GM18498 (cell line): Measurements from ENCODE around the gene NATD1.

ENCODE experiments used
- ATAC-seq: cut with Tn5 transposase; IDR thresholded peaks from one replicate; pipeline ENCODE4 v1.9.1; 2021; ENCODE audit warnings: mild to moderate bottlenecking, moderate library complexity; ENCODE audit not compliant: unreplicated experiment

The NATD1 gene

DNA sequence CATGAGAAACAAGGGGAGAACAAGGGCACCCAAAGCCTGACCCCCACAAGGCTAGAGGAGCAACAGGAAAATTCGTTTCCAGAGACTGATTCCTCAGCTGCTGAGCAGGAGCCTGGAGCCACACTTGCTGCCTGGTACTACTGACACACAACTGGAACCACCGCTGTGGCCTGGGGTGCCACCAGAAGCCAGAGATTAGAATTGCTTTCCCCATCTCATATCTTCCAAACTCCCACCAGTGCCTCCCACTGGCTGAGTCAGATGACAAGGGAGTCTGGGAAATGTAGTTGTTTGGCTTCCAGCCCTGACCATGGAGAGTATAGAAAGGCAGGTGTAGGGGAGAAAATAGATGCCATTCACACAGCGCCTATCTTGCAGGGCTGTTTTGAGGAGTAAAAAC, 35.1 kb downstream of the NATD1 start:
- no peak for ATAC-seq

DNA sequence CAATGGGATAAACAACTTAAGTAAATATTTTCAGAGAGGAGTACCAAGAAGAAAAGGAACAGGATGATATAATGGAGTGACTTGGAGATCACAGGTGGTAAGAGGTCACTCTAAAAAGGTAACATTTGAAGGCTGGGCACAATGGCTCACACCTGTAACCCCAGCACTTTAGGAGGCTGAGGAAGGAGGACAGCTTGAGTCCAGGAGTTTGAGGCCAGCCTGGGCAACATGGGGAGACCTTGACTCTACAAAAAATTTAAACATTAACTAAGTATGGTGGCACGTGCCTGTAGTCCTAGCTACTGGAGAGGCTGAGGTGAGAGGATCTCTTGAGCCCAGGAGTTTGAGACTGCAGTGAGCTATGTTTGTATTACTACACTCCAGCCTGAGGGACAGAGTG, 35.9 kb downstream of the NATD1 start:
- no peak for ATAC-seq

DNA sequence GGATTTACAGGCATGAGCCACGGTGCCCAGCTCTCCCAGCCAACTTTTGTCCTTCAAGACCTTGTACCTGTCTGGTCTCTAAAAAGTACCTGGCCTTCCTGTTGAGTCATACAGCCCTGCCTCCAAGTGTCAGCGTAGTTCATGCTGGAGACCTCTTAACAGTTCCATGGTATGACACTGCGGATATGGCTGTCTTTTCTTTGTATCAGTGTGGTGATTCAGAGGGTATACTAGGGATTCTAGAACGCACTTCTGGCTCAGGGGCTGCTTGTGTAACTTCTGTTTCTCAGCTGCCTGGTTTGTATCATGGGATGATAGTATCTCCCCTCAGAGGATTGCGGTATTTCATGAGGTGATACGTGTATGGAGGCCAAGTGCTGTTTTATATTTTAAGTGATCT, 37.3 kb downstream of the NATD1 start:
- no peak for ATAC-seq

DNA sequence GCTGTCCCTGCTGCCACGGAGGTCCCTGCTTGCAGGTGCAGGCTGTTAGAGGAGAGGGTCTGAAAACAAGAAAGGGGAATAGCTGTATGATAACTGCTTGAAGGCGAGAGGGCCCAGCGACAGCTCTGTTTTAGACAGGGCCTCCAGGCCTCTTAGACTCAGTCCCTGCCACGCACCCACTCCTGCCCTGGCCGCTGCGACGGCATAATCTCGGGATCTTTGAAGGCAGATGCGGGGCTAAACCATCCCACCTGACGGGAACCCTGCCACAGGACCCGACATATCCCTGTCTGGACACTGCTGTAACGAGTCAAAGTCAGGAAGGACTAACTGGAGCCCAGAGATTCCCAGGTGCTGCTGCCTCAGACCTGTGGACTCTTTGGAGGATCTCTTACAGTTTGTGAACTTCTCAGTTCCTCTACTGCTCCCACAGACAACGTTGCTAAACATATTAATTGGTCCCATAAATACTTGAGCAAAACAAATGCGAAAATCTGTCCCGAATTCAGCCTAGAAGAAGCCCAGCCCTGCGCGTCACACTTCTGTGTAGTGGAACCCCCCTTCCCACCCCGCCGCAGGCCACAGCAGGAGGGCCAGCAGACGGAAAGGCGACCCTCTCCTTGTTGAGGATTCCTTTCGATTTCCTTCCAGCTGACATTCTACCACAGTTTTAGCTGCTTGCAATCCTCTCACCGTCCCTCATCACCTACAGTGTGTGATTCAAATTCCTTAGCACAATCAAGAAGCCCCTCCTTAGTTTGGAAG, 38.3 kb downstream of the NATD1 start:
- peak; percentile 21 for ATAC-seq

DNA sequence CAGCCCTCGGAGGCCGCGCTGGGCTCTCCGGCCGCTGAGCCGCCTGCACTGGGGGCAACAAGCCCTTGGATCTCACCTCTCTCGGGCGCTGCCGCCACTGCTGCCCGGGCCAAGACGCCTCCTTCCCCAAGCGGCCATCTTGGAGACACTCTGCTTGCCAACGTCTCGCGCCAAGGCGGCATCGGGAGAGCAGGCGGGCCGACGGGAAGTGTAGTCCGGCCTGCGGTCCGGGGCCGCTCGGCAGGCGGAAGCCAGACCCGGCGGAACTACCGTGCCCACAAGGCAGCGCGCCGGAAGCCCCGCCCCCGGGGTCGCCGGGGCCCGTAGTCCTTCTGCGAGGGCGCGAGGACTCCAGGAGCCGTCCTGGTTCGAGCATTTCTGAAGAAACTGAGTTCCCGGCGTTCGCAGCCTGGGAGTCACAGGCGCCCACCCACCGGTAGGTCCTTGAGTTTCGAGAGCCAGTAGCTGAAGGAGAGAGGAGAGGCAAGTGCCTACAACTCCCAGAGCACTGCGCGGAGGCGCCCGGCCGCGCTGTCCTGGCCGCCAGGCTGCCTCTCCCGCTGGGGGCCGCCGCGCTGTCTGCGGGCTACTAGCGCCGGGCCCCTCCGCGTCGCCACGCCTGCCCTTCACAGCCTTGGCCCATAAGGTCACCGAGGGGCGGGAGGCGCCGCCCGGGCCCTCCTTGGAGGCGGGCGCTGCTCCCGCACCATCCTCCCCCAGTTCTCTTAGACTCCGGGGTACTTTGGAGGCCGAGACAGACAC, 39.0 kb downstream of the NATD1 start, which contains the start of gene TMEM11:
TMEM11 (minus strand) TSS at position 147 of the 762 bp plus-strand sequence; CDS start at position 138, 9 bp downstream.
- ATAC-seq = peak; percentile 88

DNA sequence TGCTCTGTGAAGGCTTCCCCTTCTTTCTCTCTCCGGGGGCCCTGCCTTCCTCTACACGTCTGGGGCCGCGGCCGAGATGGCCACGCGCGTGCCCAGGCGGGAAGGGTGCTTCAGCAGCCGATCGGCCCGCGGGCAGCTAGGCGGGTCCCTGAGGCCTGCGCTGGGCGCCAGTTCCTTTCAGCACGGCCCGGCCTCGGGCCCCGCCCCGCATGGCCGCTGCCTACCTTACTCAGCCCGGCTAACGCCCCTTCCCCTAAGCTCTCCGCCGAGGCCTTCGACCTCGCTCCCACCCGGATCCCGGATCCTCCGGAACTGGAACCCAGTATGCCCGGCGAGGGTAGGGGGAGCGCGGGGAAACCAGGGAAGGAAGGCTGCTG, 39.6 kb downstream of the NATD1 start:
- peak; percentile 21 for ATAC-seq

GRCh38 chr17:21212826-21213637, 40.2 kb downstream of the NATD1 start:
- ATAC-seq = no peak

GRCh38 chr17:21211825-21212479, 41.3 kb downstream of the NATD1 start:
- no peak for ATAC-seq

DNA sequence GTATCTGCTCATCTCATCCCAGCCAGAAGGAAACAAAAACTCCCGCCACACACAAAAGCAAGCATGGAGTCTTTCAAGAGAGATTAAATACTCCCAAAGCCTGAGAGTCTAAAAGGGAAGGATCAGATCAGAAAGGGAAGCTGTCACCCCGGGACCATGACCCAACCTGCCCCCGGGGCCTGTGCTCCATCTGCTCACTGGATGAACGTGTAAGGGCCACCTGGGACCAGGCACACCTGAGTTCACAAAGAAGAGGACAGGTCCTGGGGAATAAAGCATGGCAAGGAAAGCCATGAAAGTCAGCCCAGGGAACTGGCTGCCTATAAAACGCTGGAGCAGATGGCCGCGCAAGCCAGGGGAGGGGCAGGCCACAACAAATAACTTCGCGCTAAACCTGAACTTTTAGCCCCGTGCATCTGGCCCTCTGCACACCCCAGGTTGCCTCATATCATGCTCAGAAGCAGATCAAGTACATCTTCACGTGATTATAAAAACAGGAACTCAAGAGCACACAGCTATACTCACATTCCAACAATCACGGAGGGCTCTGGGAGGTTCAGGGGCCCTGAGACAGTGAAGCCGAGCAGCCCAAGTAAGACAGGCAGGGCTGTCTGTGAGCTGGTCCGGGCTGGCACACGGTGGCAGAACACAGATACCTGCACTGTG, 42.7 kb downstream of the NATD1 start:
- ATAC-seq = no peak

DNA sequence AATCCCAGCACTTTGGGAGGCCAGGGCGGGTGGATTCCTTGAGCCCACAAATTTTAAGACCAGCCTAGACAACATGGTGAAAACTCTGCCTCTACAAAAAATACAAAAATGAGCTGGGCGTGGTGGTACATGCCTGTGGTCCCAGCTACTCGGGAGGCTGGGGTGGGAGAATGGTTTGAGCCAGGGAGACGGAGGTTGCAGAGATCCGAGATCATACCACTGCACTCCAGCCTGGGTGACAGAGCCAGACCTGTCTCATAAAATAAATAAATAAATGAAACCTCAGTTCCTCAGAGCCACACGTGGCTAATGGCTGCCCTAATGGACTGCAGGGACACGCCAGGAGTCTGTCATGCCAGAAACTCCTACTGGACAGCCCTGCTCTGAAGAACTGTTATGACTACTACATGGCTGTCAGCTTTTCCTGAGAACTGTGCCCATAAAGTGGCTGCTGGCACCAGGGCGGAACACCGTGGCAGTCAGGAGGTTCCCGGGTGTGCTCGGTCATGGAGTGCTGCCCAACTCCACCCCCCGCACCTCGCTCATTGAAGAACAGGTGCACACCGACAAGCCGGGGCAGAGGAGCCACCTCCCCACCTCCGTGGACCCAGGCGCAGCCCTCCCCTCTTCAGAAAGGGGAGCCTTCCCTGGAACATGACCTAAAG, 43.6 kb downstream of the NATD1 start:
- ATAC-seq = no peak

- no peak for ATAC-seq
Observed at GRCh38 chr17:21208352-21208751, 44.9 kb downstream of the NATD1 start.

GRCh38 chr17:21204935-21205334, 48.3 kb downstream of the NATD1 start:
- no peak for ATAC-seq

GRCh38 chr17:21202512-21202911, 50.7 kb downstream of the NATD1 start:
- ATAC-seq = no peak

GRCh38 chr17:21201874-21202273, 51.3 kb downstream of the NATD1 start:
- no peak for ATAC-seq

- ATAC-seq = no peak
Observed at GRCh38 chr17:21201298-21201595, 52.0 kb downstream of the NATD1 start.

- no peak for ATAC-seq
Observed at GRCh38 chr17:21200590-21201297, 52.5 kb downstream of the NATD1 start.

DNA sequence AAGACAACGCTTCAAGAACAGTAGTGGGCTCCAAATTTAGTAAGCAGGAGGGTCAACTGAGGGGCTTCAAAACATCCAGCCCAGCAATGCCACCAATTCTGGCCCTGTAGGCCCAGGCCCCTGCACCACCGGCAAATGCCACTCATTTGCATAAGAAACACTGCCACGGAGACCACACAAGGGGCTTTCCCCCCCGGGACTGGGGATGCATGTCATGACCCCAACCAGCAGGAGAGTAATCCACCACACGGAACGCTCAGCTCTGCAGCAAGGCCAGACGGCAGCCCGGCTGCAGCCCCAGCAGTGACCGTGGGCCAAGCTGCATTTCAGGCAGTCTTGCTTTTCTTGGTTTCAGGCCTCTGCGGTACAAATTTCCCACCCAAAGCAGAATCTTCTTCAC, 53.4 kb downstream of the NATD1 start:
- ATAC-seq = no peak

- ATAC-seq = no peak
Observed at GRCh38 chr17:21199311-21199710, 53.9 kb downstream of the NATD1 start.

- ATAC-seq = no peak
Observed at GRCh38 chr17:21198411-21198810, 54.8 kb downstream of the NATD1 start.
